Measurements from ENCODE around the gene NOL7. TPM values are rescaled to one million over a fixed set of nuclear protein-coding genes. Genes with fewer than 3 reads are reported as not detected.

The NOL7 gene
- total and polyA plus RNA-seq, 2 of the 13 experiments (the other 11 are each of a cell fraction or from before 2014, with no cell fraction given): 37.8 to 186 TPM

DNA sequence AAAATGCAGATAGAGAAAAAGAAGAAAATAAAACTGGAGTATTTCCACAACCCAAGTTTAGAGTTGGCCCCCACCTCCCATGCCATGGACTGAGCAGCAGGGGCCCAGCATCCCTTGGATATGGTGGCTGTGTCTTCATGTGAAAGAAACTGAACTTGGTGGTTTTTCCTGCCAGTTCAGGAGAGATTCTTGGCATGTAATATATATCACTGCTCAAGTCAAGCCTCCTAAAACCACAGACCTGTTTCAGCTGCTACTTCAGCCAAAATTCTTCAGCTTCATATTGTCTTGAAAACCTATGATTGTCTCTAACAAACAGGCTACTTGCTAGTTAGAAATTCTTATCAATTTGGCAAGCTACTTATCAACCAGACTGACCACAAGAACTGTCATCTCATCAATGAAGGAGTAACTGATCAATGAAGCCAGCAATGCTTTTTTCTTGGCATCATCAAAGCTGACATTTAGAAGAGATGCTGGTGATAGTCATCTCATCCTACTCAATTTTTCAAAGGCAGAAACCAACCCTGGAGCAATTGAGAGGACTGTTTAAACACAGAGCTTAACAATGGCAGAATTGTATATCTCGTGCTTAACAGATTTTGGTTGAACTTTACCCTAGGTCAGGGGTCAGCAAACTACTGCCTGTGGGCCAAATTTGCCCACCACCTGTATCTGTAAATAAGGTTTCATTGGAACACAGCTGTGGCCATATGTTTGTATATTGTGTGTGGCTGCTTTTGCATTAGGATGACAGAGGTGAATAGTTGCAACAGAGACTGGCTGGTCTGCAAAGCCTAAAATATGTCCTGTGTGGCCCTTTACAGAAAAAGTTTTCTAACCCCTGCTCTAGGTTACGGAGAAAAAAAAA is 10.4 kb upstream of the NOL7 start (continued):
- peak; percentile 71; the same call in 1 of the 2 replicates for TF ChIP-seq ZHX2 (IDR thresholded peaks at IDR 0.05; ENCODE audit: low read depth)
- TF ChIP-seq ZHX2 (CRISPR knock-in tag; IDR thresholded peaks at IDR 0.05; ENCODE audit: borderline replicate concordance): no peak
- TF ChIP-seq, protein P1, sequence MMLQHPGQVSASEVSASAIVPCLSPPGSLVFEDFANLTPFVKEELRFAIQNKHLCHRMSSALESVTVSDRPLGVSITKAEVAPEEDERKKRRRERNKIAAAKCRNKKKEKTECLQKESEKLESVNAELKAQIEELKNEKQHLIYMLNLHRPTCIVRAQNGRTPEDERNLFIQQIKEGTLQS (CRISPR knock-in tag; IDR thresholded peaks at IDR 0.05): no peak; the same call in 1 of the 2 replicates
- TF ChIP-seq, protein P2, sequence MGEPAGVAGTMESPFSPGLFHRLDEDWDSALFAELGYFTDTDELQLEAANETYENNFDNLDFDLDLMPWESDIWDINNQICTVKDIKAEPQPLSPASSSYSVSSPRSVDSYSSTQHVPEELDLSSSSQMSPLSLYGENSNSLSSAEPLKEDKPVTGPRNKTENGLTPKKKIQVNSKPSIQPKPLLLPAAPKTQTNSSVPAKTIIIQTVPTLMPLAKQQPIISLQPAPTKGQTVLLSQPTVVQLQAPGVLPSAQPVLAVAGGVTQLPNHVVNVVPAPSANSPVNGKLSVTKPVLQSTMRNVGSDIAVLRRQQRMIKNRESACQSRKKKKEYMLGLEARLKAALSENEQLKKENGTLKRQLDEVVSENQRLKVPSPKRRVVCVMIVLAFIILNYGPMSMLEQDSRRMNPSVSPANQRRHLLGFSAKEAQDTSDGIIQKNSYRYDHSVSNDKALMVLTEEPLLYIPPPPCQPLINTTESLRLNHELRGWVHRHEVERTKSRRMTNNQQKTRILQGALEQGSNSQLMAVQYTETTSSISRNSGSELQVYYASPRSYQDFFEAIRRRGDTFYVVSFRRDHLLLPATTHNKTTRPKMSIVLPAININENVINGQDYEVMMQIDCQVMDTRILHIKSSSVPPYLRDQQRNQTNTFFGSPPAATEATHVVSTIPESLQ (CRISPR knock-in tag; conservative IDR thresholded peaks at IDR 0.05): 0 out of 2 replicates have a peak, but pooled peaks have one; percentile 34
- TF ChIP-seq NFE2 (CRISPR knock-in tag; IDR thresholded peaks at IDR 0.05): no peak
- no peak for TF ChIP-seq CBX1 (IDR thresholded peaks at IDR 0.05; ENCODE audit: low read depth)
- peak; percentile 91 for TF ChIP-seq NFKBIZ (CRISPR knock-in tag; IDR thresholded peaks at IDR 0.05)
- 0 out of 2 replicates have a peak, but pooled peaks have one; percentile 30 for TF ChIP-seq ZNF124 (CRISPR knock-in tag; IDR thresholded peaks at IDR 0.05)
- TF ChIP-seq POLR2AphosphoS5 (IDR thresholded peaks at IDR 0.05; ENCODE audit: low read depth, low read length): peak; percentile 47
- TF ChIP-seq FOXC1 (CRISPR knock-in tag; IDR thresholded peaks at IDR 0.05; ENCODE audit: borderline replicate concordance): no peak
- TF ChIP-seq ZNF709 (CRISPR knock-in tag; IDR thresholded peaks at IDR 0.05): peak; percentile 29; the same call in 1 of the 2 replicates
- peak; percentile 97 for TF ChIP-seq NR2C2 (CRISPR knock-in tag; IDR thresholded peaks at IDR 0.05; ENCODE audit: borderline replicate concordance)
- no peak for TF ChIP-seq ZNF441 (CRISPR knock-in tag; IDR thresholded peaks at IDR 0.05; ENCODE audit: borderline replicate concordance)
- TF ChIP-seq SOX5 (CRISPR knock-in tag; IDR thresholded peaks at IDR 0.05; ENCODE audit: borderline replicate concordance): peak; percentile 100
- no peak for TF ChIP-seq IRX3 (CRISPR knock-in tag; IDR thresholded peaks at IDR 0.05; ENCODE audit: borderline replicate concordance, low read depth)
- TF ChIP-seq ZNF335 (CRISPR knock-in tag; IDR thresholded peaks at IDR 0.05): no peak
- no peak for TF ChIP-seq DNMT1 (CRISPR knock-in tag; IDR thresholded peaks at IDR 0.05)
- TF ChIP-seq, protein P3, sequence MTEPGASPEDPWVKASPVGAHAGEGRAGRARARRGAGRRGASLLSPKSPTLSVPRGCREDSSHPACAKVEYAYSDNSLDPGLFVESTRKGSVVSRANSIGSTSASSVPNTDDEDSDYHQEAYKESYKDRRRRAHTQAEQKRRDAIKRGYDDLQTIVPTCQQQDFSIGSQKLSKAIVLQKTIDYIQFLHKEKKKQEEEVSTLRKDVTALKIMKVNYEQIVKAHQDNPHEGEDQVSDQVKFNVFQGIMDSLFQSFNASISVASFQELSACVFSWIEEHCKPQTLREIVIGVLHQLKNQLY (CRISPR knock-in tag; IDR thresholded peaks at IDR 0.05): peak; percentile 89
- TF ChIP-seq, protein P4, sequence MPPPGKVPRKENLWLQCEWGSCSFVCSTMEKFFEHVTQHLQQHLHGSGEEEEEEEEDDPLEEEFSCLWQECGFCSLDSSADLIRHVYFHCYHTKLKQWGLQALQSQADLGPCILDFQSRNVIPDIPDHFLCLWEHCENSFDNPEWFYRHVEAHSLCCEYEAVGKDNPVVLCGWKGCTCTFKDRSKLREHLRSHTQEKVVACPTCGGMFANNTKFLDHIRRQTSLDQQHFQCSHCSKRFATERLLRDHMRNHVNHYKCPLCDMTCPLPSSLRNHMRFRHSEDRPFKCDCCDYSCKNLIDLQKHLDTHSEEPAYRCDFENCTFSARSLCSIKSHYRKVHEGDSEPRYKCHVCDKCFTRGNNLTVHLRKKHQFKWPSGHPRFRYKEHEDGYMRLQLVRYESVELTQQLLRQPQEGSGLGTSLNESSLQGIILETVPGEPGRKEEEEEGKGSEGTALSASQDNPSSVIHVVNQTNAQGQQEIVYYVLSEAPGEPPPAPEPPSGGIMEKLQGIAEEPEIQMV (CRISPR knock-in tag; IDR thresholded peaks at IDR 0.05; ENCODE audit: low read depth): peak; percentile 87
